Endothelial cell of umbilical vein (primary cell): ENCODE data around the gene RPS27L. TPM values are rescaled to one million over a fixed set of nuclear protein-coding genes. Genes with fewer than 3 reads are reported as not detected.
"Not testable (repeated sequence)": the region's sequence is repeated elsewhere in the genome, so short reads cannot be mapped to it uniquely, and the experiment has no call there.

ENCODE experiments used
- BruUV-seq: library from RNA; stranded (reverse); fragments of 400-500 nt; replicated peaks from 2 replicates; lab custom pipeline; 2021; lab: Mats Ljungman, UMichigan
- CTCF ChIA-PET: fragments of 300-600, 350-600 bp; sonication (Branson Sonifier 250); formaldehyde crosslinking; loops from one replicate; lab custom pipeline; 2021; ENCODE audit warnings: antibody characterized with exemption, inconsistent platforms; lab: Charles Lee
- POLR2A ChIA-PET: fragments of 300-600, 350-600 bp; sonication (Branson Sonifier 250); formaldehyde crosslinking; loops from one replicate; lab custom pipeline; 2021; ENCODE audit warnings: antibody characterized with exemption, inconsistent platforms; lab: Charles Lee
- DNase-seq: peaks from one replicate; pipeline ENCODE4 v3.0.0-alpha.2; 2011; ENCODE audit warnings: low read depth, low spot score
- FAIRE-seq: peaks from 2 replicates; lab custom pipeline; 2011; peaks lifted over from hg19 to GRCh38; lab: Jason Lieb, UNC
- H2AFZ ChIP-seq: 2 replicates; pipeline ENCODE4 v1.6.0; 2012; ENCODE audit warnings: low read depth, low read length, control low read depth, inconsistent platforms
- H3K27ac ChIP-seq: 2 replicates; pipeline ENCODE4 v1.5.1; 2011; ENCODE audit warnings: low read depth, mild to moderate bottlenecking, control low read depth, low read length, moderate library complexity; ENCODE audit not compliant: insufficient read depth
- H3K27me3 ChIP-seq, 2 experiments: 2 replicates each; pipeline versions ENCODE4 v1.6.0 to v1.6.1; 2011; ENCODE audit warnings: low read length in 2 of 2, mixed read lengths in 1 of 2; ENCODE audit not compliant: control insufficient read depth in 2 of 2, insufficient read depth in 2 of 2
- H3K36me3 ChIP-seq, 2 experiments: 2 replicates in 1 of 2; 3 replicates in 1 of 2; pipeline ENCODE4 v1.5.1; 2011; ENCODE audit warnings: low read length in 2 of 2, mild to moderate bottlenecking in 1 of 2, moderate library complexity in 1 of 2; ENCODE audit not compliant: control insufficient read depth in 2 of 2, insufficient read depth in 2 of 2; ENCODE audit errors: extremely low read depth in 1 of 2
- H3K4me1 ChIP-seq: 3 replicates; pipeline ENCODE4 v1.5.1; 2011; ENCODE audit warnings: mild to moderate bottlenecking, low read length; ENCODE audit not compliant: control insufficient read depth, insufficient read depth; ENCODE audit errors: extremely low read depth
- H3K4me2 ChIP-seq: 2 replicates; pipeline ENCODE4 v1.6.1; 2011; ENCODE audit warnings: low read length, control low read depth, mixed read lengths; ENCODE audit not compliant: insufficient read depth
- H3K4me3 ChIP-seq, 3 experiments: fragments of 200-600 bp in 1 of 3; sonication (generic), shearing (Covaris generic) in 1 of 3; replicated peaks in 1 of 3; 2 replicates each; pipeline ENCODE4 v1.5.1; 2011 to 2016; ENCODE audit warnings: control low read depth in 3 of 3, low read length in 3 of 3, mild to moderate bottlenecking in 2 of 3, inconsistent platforms in 1 of 3, low read depth in 1 of 3, moderate library complexity in 1 of 3; ENCODE audit not compliant: insufficient read depth in 1 of 3
- H3K79me2 ChIP-seq: 2 replicates; pipeline ENCODE4 v1.6.0; 2012; ENCODE audit warnings: low read length, inconsistent platforms; ENCODE audit not compliant: control insufficient read depth, insufficient read depth
- H3K9ac ChIP-seq: replicated peaks from 2 replicates; pipeline ENCODE3; 2011; ENCODE audit warnings: low read length, control low read depth; ENCODE audit not compliant: insufficient read depth; ENCODE audit errors: extremely low read depth
- H3K9me1 ChIP-seq: replicated peaks from 3 replicates; pipeline ENCODE4 v1.6.0; 2011; ENCODE audit warnings: mild to moderate bottlenecking, low read length; ENCODE audit not compliant: control insufficient read depth, insufficient read depth; ENCODE audit errors: extremely low read depth
- H3K9me3 ChIP-seq: replicated peaks from 2 replicates; pipeline ENCODE4 v1.5.1; 2012; ENCODE audit warnings: low read length, inconsistent platforms; ENCODE audit not compliant: control insufficient read depth, insufficient read depth
- H4K20me1 ChIP-seq: replicated peaks from 2 replicates; pipeline ENCODE3; 2011; ENCODE audit warnings: mild to moderate bottlenecking, low read length; ENCODE audit not compliant: control insufficient read depth, insufficient read depth; ENCODE audit errors: extremely low read depth
- EZH2 ChIP-seq: IDR thresholded peaks from 2 replicates; pipeline ENCODE4 v1.6.1; 2012; ENCODE audit warnings: borderline replicate concordance, low read depth, mild to moderate bottlenecking, moderate library complexity, low read length, inconsistent platforms; ENCODE audit not compliant: severe bottlenecking
- FOS ChIP-seq: IDR thresholded peaks from 2 replicates; pipeline ENCODE4 v1.6.1; 2011; ENCODE audit warnings: mild to moderate bottlenecking, low read length, moderate library complexity, borderline replicate concordance; ENCODE audit not compliant: insufficient read depth
- GATA2 ChIP-seq: IDR thresholded peaks from 2 replicates; pipeline ENCODE4 v1.7.0; 2011; ENCODE audit warnings: low read depth, mild to moderate bottlenecking, moderate library complexity, mixed read lengths, low read length; ENCODE audit not compliant: insufficient read length, insufficient read depth
- JUN ChIP-seq: IDR thresholded peaks from 2 replicates; pipeline ENCODE4 v1.6.1; 2011; ENCODE audit warnings: borderline replicate concordance, low read depth; ENCODE audit not compliant: insufficient read length, insufficient read depth
- MYC ChIP-seq: IDR thresholded peaks from one replicate; pipeline ENCODE4 v1.6.1; 2011; ENCODE audit warnings: mild to moderate bottlenecking, low read depth, low read length
- POLR2A ChIP-seq: IDR thresholded peaks from 2 replicates; pipeline ENCODE4 v1.6.1; 2012; ENCODE audit warnings: low read depth, mild to moderate bottlenecking, control low read depth, low read length
- POLR2AphosphoS5 ChIP-seq: IDR thresholded peaks from 2 replicates; pipeline ENCODE4 v1.6.1; 2012; ENCODE audit warnings: low read depth, mild to moderate bottlenecking, control low read depth, low read length, moderate library complexity; ENCODE audit not compliant: insufficient read depth
- dilution Hi-C: fragments of 300-500 bp; cut with MboI; formaldehyde crosslinking; loops from one replicate; pipeline ENCODE4 v1.15.0; 2019; ENCODE audit warnings: low sequenced_read_pairs; ENCODE audit not compliant: extremely low pct_ligation_motif_present
- intact Hi-C: fragments of 100-400 bp; cut with micrococcal nuclease; formaldehyde crosslinking; loops from one replicate; pipeline ENCODE4 v1.10.0; 2022
- polyA plus RNA-seq, 4 experiments: library from polyadenylated mRNA; depleted of rRNA in 3 of 4; stranded (reverse) in 3 of 4; unstranded in 1 of 4; fragments of >200 nt; gene quantifications; 2 replicates each; pipeline versions ENCODE4 v1.2.1 to v1.2.3, GENCODE V29; 2011 to 2012; ENCODE audit warnings: missing spikeins in 1 of 4
- total RNA-seq: library from RNA; stranded (reverse); gene quantifications from 2 replicates; pipeline ENCODE4 v1.2.3, GENCODE V29; 2021
- TF ChIP-seq, protein P1 (sequence below), 2 donors: IDR thresholded peaks; 1 replicate in 1 of 2; 2 replicates in 1 of 2; pipeline ENCODE4 v1.5.1; 2011; ENCODE audit warnings: low read length in 2 of 2, mild to moderate bottlenecking in 2 of 2, moderate library complexity in 2 of 2, control low read depth in 1 of 2, inconsistent platforms in 1 of 2, low read depth in 1 of 2; ENCODE audit not compliant: insufficient read depth in 1 of 2; ENCODE audit errors: extremely low read depth in 1 of 2
- TF ChIP-seq, protein P2 (sequence below): IDR thresholded peaks from 2 replicates; pipeline ENCODE4 v1.6.1; 2011; ENCODE audit not compliant: insufficient read depth, insufficient read length

Gene RPS27L
- total and polyA plus RNA-seq, 2 donors (not counting 3 experiments of a cell fraction or from before 2014, with no cell fraction given) = 163 to 345 TPM

DNA sequence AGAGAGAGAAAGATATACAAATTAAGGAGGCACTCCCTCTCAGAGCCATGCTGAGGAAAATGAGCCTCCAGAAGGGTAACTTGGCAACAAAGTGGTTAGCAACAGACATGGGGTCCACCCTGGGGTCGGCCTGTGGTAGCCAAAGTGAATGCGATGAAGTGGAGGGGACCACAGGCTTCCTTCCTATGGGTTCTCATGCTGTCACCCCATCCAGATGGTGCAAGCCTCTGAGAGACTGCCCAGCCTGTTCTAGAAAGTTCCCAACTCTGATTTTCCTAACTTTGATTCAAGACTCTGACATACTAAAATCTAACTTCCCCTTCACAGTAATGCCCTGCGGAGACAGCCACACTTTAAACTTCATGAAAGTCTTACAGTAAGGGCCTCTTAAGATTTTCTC, 53.9 kb downstream of the RPS27L start:
- TF ChIP-seq EZH2 (no peak), GATA2 (no peak), POLR2A (no peak), POLR2AphosphoS5 (no peak), MYC (no peak), JUN (no peak), FOS (no peak)
- TF ChIP-seq, protein P1, sequence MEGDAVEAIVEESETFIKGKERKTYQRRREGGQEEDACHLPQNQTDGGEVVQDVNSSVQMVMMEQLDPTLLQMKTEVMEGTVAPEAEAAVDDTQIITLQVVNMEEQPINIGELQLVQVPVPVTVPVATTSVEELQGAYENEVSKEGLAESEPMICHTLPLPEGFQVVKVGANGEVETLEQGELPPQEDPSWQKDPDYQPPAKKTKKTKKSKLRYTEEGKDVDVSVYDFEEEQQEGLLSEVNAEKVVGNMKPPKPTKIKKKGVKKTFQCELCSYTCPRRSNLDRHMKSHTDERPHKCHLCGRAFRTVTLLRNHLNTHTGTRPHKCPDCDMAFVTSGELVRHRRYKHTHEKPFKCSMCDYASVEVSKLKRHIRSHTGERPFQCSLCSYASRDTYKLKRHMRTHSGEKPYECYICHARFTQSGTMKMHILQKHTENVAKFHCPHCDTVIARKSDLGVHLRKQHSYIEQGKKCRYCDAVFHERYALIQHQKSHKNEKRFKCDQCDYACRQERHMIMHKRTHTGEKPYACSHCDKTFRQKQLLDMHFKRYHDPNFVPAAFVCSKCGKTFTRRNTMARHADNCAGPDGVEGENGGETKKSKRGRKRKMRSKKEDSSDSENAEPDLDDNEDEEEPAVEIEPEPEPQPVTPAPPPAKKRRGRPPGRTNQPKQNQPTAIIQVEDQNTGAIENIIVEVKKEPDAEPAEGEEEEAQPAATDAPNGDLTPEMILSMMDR (IDR thresholded peaks at IDR 0.05; ENCODE audit: extremely low read depth in 1 of 2, insufficient read depth in 1 of 2, low read depth in 1 of 2, low read length in 2 of 2) = no peak
- TF ChIP-seq, protein P2, sequence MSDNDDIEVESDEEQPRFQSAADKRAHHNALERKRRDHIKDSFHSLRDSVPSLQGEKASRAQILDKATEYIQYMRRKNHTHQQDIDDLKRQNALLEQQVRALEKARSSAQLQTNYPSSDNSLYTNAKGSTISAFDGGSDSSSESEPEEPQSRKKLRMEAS = no peak
- H3K27me3 ChIP-seq = no peaks in the 10 kb centered on the region
- no peaks in the 10 kb centered on the region for H3K9me1 ChIP-seq
- FAIRE-seq (no peak), DNase-seq (no peak)
- H4K20me1 ChIP-seq = no peaks in the 10 kb centered on the region
- BruUV-seq = no TSS peak
- CTCF ChIA-PET = no interaction called here
- dilution Hi-C loops (no loop called here), intact Hi-C loops (no loop called here)
- no peak overlapping the region for H3K9ac ChIP-seq
- no peaks in the 10 kb centered on the region for H3K36me3 ChIP-seq
- H3K79me2 ChIP-seq = no peaks in the 10 kb centered on the region
- no peaks in the 10 kb centered on the region for H3K9me3 ChIP-seq
- no peak overlapping the region for H3K4me3 ChIP-seq
- H3K4me1 ChIP-seq = peaks cover 3% of the 10 kb centered on the region
- H3K27ac ChIP-seq = no peak overlapping the region
- no peak overlapping the region for H2AFZ ChIP-seq
- POLR2A ChIA-PET = no interaction called here
- no peak overlapping the region for H3K4me2 ChIP-seq

DNA sequence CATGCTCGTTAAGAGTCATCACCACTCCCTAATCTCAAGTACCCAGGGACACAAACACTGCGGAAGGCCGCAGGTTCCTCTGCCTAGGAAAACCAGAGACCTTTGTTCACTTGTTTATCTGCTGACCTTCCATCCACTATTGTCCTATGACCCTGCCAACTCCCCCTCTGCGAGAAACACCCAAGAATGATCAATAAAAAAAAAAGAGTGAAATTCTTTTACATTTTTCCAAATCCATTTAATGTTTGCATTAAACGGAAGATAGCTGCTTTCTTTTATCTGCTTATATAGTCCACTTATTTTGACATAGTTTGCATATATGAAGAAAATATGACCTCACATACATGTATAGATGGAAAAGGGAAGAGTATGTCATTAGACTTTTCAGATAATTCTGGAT, 57.7 kb downstream of the RPS27L start:
- H2AFZ ChIP-seq, POLR2A ChIA-PET, H3K27ac ChIP-seq, H3K4me3 ChIP-seq, H3K27me3 ChIP-seq, FAIRE-seq, BruUV-seq, H3K9me3 ChIP-seq, H3K79me2 ChIP-seq, H3K36me3 ChIP-seq, DNase-seq, dilution Hi-C loops, H3K4me2 ChIP-seq, H3K9ac ChIP-seq, H4K20me1 ChIP-seq, H3K9me1 ChIP-seq: not testable (repeated sequence)
- H3K4me1 ChIP-seq = peaks cover 15% of the 10 kb centered on the region
- CTCF ChIA-PET = interaction anchor here (0.6 kb wide), 1 partner anchor 187 kb away, joined by 3 read pairs; no protein-coding TSS in a partner anchor
- intact Hi-C loops = loop anchor here (5.0 to 10.0 kb wide), 2 partner anchors 143 to 705 kb away; partner anchors contain the start of gene TLN2

DNA sequence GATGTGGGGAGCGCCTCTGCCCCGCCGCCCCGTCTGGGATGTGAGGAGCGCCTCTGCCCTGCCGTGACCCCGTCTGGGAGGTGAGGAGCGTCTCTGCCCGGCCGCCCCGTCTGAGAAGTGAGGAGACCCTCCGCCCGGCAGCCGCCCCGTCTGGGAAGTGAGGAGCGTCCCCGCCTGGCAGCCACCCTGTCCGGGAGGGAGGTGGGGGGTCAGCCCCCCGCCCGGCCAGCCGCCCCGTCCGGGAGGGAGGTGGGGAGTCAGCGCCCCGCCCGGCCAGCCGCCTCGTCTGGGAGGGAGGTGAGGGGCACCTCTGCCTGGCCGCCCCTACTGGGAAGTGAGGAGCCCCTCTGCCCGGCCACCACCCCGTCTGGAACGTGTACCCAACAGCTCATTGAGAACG, 58.4 kb downstream of the RPS27L start:
- H3K9me1 ChIP-seq, CTCF ChIA-PET, H3K36me3 ChIP-seq, H3K9me3 ChIP-seq, H2AFZ ChIP-seq, H3K79me2 ChIP-seq, H4K20me1 ChIP-seq, FAIRE-seq, H3K4me3 ChIP-seq, dilution Hi-C loops, H3K27me3 ChIP-seq, H3K27ac ChIP-seq, BruUV-seq, DNase-seq, POLR2A ChIA-PET, H3K4me2 ChIP-seq, H3K9ac ChIP-seq: not testable (repeated sequence)
- H3K4me1 ChIP-seq = peaks cover 15% of the 10 kb centered on the region
- intact Hi-C loops = loop anchor here (5.0 to 10.0 kb wide), 2 partner anchors 143 to 704 kb away; partner anchors contain the start of gene TLN2
